LNCaP clone FGC (cell line): ENCODE measurements around the gene TNS3.

Experiments
- DNase-seq: peaks from one replicate; pipeline ENCODE4 v3.0.0-alpha.2; 2011; ENCODE audit warnings: low read depth
- H3K4me3 ChIP-seq: 2 replicates; pipeline ENCODE4 v1.5.1; 2011; ENCODE audit warnings: mild to moderate bottlenecking, low read depth, low read length, control low read depth
- TF ChIP-seq, protein P1 (sequence below): IDR thresholded peaks from 2 replicates; pipeline ENCODE4 v1.5.1; 2012; ENCODE audit warnings: mild to moderate bottlenecking; ENCODE audit not compliant: control insufficient read depth, insufficient read depth; ENCODE audit errors: extremely low read depth

TNS3 gene

DNA sequence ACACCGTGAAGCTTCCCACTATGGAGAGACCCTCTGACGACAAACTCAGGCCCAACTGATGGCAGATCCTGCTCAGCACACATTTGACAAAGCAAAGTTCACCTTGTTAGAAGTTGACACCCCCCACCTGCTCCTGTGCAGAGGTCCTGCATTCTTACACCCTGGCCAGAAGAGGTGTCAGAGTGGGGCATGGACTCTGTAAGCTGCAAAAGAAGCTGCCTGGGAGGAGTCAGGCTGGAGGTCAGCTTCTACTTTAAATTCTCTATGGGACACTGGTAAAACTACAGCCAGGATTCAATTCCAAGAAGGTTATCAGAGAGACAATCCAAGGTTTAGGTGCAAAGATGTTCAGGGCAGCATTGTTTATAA, 20.0 kb upstream of the TNS3 start:
- H3K4me3 ChIP-seq = no peak overlapping the region
- TF ChIP-seq, protein P1, sequence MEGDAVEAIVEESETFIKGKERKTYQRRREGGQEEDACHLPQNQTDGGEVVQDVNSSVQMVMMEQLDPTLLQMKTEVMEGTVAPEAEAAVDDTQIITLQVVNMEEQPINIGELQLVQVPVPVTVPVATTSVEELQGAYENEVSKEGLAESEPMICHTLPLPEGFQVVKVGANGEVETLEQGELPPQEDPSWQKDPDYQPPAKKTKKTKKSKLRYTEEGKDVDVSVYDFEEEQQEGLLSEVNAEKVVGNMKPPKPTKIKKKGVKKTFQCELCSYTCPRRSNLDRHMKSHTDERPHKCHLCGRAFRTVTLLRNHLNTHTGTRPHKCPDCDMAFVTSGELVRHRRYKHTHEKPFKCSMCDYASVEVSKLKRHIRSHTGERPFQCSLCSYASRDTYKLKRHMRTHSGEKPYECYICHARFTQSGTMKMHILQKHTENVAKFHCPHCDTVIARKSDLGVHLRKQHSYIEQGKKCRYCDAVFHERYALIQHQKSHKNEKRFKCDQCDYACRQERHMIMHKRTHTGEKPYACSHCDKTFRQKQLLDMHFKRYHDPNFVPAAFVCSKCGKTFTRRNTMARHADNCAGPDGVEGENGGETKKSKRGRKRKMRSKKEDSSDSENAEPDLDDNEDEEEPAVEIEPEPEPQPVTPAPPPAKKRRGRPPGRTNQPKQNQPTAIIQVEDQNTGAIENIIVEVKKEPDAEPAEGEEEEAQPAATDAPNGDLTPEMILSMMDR = no peak
- no peak for DNase-seq

DNA sequence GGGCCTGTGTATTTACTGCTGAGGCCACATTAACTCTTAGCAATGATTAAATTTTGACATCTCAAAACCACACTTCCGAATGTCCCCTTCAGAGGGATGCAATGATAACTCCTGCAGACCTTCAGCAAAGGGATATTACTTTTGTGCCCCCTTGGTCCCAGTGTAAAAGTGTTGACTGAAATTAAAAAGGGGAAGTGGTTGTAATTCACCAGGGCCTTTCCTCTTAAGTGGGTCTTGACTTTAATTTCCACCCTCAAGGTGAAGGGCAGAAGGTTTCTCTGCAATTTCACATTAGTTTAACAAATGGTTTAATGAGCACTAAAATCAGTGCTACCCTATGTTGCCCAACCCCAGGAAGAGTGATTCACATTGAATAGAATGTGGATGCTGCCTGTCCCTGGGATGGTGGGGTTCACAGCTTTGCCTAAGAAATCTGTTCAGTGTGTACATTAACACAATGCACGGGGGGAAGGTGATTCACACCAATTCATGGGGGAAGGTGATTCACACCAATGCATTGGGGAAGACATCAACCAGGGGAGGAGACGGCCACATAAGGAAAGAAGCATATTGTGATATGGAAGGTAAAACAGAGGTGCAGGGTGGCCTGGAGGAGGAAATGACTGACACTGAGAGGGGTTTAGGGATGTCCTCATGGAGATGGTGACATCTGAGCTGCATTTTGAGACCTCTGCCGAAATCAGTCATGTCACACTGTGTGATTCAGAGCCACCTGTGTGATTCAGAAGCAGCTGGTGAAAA, 19.4 kb upstream of the TNS3 start:
- no peak for DNase-seq
- no peak overlapping the region for H3K4me3 ChIP-seq
- TF ChIP-seq, protein P1 = no peak

DNA sequence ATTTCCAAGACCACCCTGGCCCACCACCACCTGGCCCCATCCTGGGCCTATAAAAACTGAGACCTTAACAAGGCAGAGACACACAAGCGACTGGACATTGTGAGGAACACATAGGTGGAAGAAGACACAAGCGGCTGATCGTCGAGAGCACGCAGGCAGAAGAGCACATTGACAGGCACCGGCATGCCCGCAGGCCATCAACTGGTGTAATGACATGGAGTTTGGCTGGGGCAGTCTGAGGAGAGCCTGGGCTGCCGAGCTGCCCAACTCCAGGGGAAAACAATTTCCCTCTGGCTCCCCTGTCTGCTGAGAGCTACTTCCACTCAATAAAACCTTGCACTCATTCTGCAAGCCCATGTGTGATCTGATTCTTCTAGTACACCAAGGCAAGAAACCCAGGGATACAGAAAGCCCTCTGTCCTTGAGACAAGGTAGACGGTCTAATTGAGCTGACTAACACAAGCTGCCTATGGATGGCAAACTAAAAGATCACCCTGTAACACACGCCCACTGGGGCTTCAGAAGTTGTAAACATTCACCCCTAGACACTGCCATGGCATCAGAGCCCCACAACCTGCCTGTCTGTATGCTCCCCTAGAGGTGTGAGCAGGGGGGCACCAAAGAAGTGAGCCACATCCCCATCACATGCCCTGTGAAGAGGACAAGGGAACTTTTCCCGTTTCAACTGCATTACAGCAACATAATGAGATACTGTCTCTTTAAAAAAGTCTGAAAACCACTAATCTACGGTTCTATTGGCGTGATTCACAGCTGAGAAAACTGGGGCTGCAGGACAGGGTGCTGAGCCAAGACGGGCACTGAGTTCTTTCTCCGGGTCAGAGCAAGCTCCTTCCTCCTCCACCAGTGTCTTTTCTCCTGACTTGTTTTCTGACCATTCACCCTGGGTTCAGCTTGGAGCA, 18.5 kb upstream of the TNS3 start:
- TF ChIP-seq, protein P1 = no peak
- no peak for DNase-seq

DNA sequence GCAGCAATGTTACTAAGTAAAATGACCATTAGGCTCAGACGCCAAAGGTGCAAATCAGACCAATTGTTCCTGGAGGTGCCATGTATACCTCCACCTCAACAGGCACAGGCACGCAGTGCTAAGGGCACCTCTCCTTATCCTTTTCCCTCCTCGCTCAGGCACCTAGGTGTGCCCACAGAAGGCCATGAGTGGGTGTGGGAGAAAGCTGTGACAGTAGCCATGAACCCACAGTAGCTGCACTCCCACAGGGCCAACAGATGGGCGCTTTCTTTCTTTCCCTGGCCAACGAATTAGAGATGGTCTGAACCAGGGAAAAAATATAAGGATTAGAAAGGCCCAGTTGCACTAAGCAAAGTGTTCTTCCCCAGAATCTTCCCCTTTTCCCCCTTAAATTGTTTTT, 15.5 kb upstream of the TNS3 start:
- TF ChIP-seq, protein P1 = no peak
- no peak overlapping the region for H3K4me3 ChIP-seq
- no peak for DNase-seq

More for the DNA sequence above, 18.5 kb upstream of the TNS3 start:
- H3K4me3 ChIP-seq = no peak overlapping the region

DNA sequence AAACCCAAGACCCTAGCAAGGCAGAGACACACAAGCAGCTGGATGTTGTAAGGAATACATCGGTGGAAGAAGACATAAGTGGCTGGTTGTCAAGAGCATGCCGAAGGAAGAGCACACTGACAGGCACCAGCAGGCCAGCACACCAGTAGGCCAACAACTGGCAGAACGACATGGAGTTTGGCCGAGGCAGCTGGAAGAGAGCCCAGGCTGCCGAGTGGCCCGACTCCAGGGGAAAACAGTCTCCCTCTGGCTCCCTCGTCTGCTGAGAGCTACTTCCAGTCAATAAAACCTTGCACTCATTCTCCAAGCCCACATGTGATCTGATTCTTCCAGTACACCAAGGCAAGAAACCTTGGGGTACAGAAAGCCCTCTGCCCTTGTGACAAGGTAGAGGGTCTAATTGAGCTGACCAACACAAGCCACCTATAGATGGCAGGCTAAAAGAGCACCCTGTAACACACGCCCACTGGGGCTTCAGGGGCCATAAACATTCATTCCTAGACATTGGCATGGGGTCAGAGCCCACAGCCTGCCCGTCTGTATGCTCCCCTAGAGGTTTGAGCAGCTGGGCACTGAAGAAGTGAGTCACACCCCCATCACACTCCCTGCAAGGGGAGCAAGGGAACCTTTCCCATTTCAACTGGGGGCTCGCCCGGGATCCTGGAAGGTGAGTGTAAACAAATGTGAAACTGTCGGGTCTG, 14.7 kb upstream of the TNS3 start:
- TF ChIP-seq, protein P1 = no peak
- DNase-seq = no peak
- H3K4me3 ChIP-seq = no peak overlapping the region

DNA sequence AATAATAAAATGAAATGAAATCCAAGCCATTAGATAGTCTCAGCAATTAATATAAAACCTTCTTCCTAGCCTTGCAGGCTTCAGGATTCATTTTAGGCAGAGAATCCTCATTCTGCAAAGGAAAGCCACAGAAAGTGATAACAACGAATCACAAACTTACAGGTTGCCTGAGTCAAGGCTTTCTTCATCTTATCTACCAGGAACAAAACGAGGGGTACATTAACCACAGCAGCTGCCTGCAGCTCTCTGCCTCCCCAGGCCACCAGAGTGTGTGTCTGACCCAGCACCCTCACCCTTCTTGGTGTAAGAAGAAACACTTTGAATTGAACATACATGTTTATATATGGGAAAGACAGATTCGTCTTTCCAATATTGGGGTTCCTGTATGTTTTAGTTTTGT, 12.5 kb upstream of the TNS3 start:
- no peak for DNase-seq

More for the DNA sequence above, 12.5 kb upstream of the TNS3 start:
- TF ChIP-seq, protein P1 = no peak
- no peak overlapping the region for H3K4me3 ChIP-seq
